Measurements from ENCODE around the gene TDRKH. TPM values are rescaled to one million over a fixed set of nuclear protein-coding genes. Genes with fewer than 3 reads are reported as not detected.
A peak's percentile ranks its signal among the peaks of the same experiment; 100 is the strongest.

The TDRKH gene
- total and polyA plus RNA-seq, 4 donors: 1.5 to 6.7 (median 3.8) TPM

- no peak for TF ChIP-seq HNF4A (conservative IDR thresholded peaks at IDR 0.05)
- TF ChIP-seq EGR1 (IDR thresholded peaks at IDR 0.05; ENCODE audit: low read depth in 2 of 2): no peak
- no peak for TF ChIP-seq FOXA1 (IDR thresholded peaks at IDR 0.05)
- no peak for TF ChIP-seq CTCF (IDR thresholded peaks at IDR 0.05; ENCODE audit: low read depth, low read length, missing input control)
- TF ChIP-seq RAD21 (IDR thresholded peaks at IDR 0.05): no peak
- no peak for TF ChIP-seq HNF4G (IDR thresholded peaks at IDR 0.05)
- no peak for TF ChIP-seq YY1 (IDR thresholded peaks at IDR 0.05)
- TF ChIP-seq, protein P1, sequence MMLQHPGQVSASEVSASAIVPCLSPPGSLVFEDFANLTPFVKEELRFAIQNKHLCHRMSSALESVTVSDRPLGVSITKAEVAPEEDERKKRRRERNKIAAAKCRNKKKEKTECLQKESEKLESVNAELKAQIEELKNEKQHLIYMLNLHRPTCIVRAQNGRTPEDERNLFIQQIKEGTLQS (IDR thresholded peaks at IDR 0.05): no peak
- TF ChIP-seq, protein P2, sequence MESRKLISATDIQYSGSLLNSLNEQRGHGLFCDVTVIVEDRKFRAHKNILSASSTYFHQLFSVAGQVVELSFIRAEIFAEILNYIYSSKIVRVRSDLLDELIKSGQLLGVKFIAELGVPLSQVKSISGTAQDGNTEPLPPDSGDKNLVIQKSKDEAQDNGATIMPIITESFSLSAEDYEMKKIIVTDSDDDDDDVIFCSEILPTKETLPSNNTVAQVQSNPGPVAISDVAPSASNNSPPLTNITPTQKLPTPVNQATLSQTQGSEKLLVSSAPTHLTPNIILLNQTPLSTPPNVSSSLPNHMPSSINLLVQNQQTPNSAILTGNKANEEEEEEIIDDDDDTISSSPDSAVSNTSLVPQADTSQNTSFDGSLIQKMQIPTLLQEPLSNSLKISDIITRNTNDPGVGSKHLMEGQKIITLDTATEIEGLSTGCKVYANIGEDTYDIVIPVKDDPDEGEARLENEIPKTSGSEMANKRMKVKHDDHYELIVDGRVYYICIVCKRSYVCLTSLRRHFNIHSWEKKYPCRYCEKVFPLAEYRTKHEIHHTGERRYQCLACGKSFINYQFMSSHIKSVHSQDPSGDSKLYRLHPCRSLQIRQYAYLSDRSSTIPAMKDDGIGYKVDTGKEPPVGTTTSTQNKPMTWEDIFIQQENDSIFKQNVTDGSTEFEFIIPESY (IDR thresholded peaks at IDR 0.05): no peak
- TF ChIP-seq, protein P3, sequence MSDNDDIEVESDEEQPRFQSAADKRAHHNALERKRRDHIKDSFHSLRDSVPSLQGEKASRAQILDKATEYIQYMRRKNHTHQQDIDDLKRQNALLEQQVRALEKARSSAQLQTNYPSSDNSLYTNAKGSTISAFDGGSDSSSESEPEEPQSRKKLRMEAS (IDR thresholded peaks at IDR 0.05): no peak
- no peak for TF ChIP-seq TAF1 (conservative IDR thresholded peaks at IDR 0.05)
- TF ChIP-seq, protein P4, sequence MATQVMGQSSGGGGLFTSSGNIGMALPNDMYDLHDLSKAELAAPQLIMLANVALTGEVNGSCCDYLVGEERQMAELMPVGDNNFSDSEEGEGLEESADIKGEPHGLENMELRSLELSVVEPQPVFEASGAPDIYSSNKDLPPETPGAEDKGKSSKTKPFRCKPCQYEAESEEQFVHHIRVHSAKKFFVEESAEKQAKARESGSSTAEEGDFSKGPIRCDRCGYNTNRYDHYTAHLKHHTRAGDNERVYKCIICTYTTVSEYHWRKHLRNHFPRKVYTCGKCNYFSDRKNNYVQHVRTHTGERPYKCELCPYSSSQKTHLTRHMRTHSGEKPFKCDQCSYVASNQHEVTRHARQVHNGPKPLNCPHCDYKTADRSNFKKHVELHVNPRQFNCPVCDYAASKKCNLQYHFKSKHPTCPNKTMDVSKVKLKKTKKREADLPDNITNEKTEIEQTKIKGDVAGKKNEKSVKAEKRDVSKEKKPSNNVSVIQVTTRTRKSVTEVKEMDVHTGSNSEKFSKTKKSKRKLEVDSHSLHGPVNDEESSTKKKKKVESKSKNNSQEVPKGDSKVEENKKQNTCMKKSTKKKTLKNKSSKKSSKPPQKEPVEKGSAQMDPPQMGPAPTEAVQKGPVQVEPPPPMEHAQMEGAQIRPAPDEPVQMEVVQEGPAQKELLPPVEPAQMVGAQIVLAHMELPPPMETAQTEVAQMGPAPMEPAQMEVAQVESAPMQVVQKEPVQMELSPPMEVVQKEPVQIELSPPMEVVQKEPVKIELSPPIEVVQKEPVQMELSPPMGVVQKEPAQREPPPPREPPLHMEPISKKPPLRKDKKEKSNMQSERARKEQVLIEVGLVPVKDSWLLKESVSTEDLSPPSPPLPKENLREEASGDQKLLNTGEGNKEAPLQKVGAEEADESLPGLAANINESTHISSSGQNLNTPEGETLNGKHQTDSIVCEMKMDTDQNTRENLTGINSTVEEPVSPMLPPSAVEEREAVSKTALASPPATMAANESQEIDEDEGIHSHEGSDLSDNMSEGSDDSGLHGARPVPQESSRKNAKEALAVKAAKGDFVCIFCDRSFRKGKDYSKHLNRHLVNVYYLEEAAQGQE (IDR thresholded peaks at IDR 0.05): no peak
- H3K36me3 ChIP-seq (ENCODE audit: control insufficient read depth in 4 of 4, insufficient read depth in 3 of 4, low read depth in 1 of 4, low read length in 3 of 4): no peaks in the 10 kb centered on the region
- H3K4me3 ChIP-seq (ENCODE audit: low read depth in 1 of 3, low read length in 3 of 3): no peak overlapping the region
- H3K9ac ChIP-seq (ENCODE audit: low read depth in 1 of 2, low read length in 2 of 2): no peak overlapping the region
- DNase-seq (ENCODE audit: low spot score): no peak
- no peak overlapping the region for H3K27ac ChIP-seq (ENCODE audit: low read depth in 1 of 2, low read length in 2 of 2)
- no peaks in the 10 kb centered on the region for H3K4me1 ChIP-seq (ENCODE audit: control insufficient read depth in 4 of 4, insufficient read depth in 4 of 4, low read length in 3 of 4)
- no peaks in the 10 kb centered on the region for H3K9me3 ChIP-seq (ENCODE audit: control insufficient read depth in 4 of 4, low read length in 3 of 4)
- 91% methylated on average over 5 of the region's 5 CpGs for WGBS
- H3K27me3 ChIP-seq (ENCODE audit: control insufficient read depth in 4 of 4, insufficient read depth in 4 of 4, low read length in 3 of 4): no peaks in the 10 kb centered on the region
Measured at GRCh38 chr1:151798571-151798970, 8.3 kb upstream of the TDRKH start.

DNA sequence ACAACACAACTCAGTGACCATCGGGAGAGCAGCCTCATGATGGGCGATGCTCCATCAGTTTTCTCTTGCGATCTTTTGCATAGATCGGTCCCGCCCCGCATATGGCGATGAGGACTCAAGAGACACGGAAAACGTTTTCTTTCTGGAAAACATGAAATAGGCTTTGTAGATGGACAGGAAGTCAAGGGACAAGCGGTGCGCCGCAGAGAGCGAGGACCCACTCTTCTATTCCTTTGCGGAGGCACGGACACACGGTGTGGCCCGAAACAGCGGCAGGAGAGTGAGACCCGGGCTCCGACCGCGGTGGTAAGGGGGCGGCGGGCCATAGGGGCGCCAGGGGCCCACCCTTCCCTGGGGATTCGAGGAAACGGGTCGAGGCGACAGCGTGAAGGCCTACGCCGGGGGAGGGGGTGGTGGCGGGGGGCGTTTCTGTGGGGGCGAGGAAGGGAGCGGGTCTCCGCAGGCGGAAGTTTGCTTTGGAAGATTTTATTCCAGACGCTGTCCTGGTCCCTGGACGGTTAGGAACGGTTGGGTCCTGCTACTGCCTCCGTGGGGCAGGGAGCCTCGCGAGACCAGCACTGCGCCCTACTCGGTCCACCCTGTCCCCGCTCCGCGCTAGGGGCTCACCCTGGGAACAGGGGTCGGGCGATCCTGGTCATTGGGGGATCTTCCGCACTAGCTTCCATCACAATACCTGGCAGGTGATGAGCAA is 796 bp upstream of the TDRKH start:
- TF ChIP-seq NR2F2 (IDR thresholded peaks at IDR 0.05) (no peak), SP1 (IDR thresholded peaks at IDR 0.05) (no peak), FOXA2 (IDR thresholded peaks at IDR 0.05) (no peak), YY1 (IDR thresholded peaks at IDR 0.05) (peak; percentile 28)
- DNase-seq (ENCODE audit: low spot score): no peak
- peaks cover 0 to 17% (median 9%) of the 10 kb centered on the region in 4 donors for H3K4me1 ChIP-seq (ENCODE audit: control insufficient read depth in 4 of 4, insufficient read depth in 4 of 4, low read length in 3 of 4)
- H3K27ac ChIP-seq (ENCODE audit: low read depth in 1 of 2, low read length in 2 of 2): peak overlapping the region in 1 of 2 donors; percentile 28
- H3K9me3 ChIP-seq (ENCODE audit: control insufficient read depth in 4 of 4, low read length in 3 of 4): no peaks in the 10 kb centered on the region
- H3K4me3 ChIP-seq (ENCODE audit: low read depth in 1 of 3, low read length in 3 of 3): peak overlapping the region; percentile 73 to 94 (median 90)
- H3K9ac ChIP-seq (ENCODE audit: low read depth in 1 of 2, low read length in 2 of 2): peak overlapping the region in 1 of 2 donors; percentile 69
- under 1% methylated on average over 52 of the region's 52 CpGs for WGBS
- no peaks in the 10 kb centered on the region for H3K36me3 ChIP-seq (ENCODE audit: control insufficient read depth in 4 of 4, insufficient read depth in 3 of 4, low read depth in 1 of 4, low read length in 3 of 4)
- no peaks in the 10 kb centered on the region for H3K27me3 ChIP-seq (ENCODE audit: control insufficient read depth in 4 of 4, insufficient read depth in 4 of 4, low read length in 3 of 4)
